Endothelial cell (in vitro differentiated cells): Measurements from ENCODE around the gene C12orf54. TPM values are rescaled to one million over a fixed set of nuclear protein-coding genes. Genes with fewer than 3 reads are reported as not detected.

Experiments used
- DNase-seq: peaks from one replicate; pipeline ENCODE4 v3.0.0; 2021; ENCODE audit warnings: low spot score
- H3K27ac Mint-ChIP-seq: one replicate; pipeline ENCODE4 v1.8.0; 2021; ENCODE audit warnings: mixed read lengths, inconsistent platforms; ENCODE audit not compliant: unreplicated experiment
- H3K27me3 Mint-ChIP-seq: one replicate; pipeline ENCODE4 v1.8.0; 2021; ENCODE audit warnings: mild to moderate bottlenecking, moderate library complexity, mixed read lengths, inconsistent platforms; ENCODE audit not compliant: unreplicated experiment
- H3K36me3 Mint-ChIP-seq: one replicate; pipeline ENCODE4 v1.8.0; 2021; ENCODE audit warnings: mild to moderate bottlenecking, low read depth, mixed read lengths, inconsistent platforms; ENCODE audit not compliant: unreplicated experiment
- H3K4me1 Mint-ChIP-seq: one replicate; pipeline ENCODE4 v1.8.0; 2021; ENCODE audit warnings: mild to moderate bottlenecking, mixed read lengths, inconsistent platforms; ENCODE audit not compliant: unreplicated experiment
- H3K4me3 Mint-ChIP-seq: one replicate; pipeline ENCODE4 v1.8.0; 2021; ENCODE audit warnings: mild to moderate bottlenecking, mixed read lengths, inconsistent platforms; ENCODE audit not compliant: unreplicated experiment
- H3K9me3 Mint-ChIP-seq: one replicate; pipeline ENCODE4 v1.8.0; 2021; ENCODE audit warnings: mixed read lengths, inconsistent platforms; ENCODE audit not compliant: unreplicated experiment
- total RNA-seq: library from RNA; stranded (reverse); fragmentation: NEBNext Ultra II Directional; extraction: Animal tissue kit (Norgen Biotek cat#: 25700); gene quantifications from one replicate; pipeline ENCODE4 v1.2.1, GENCODE V29; 2021; ENCODE audit not compliant: unreplicated experiment
- TF ChIP-seq, protein P1 (sequence below): fragments of 200-600 bp; sonication (generic); IDR thresholded peaks from one replicate; pipeline ENCODE4 v1.5.0; 2021; ENCODE audit warnings: antibody characterized with exemption; ENCODE audit not compliant: unreplicated experiment

Gene C12orf54
- total RNA-seq, 1 donor from 2014 or later: not detected

DNA sequence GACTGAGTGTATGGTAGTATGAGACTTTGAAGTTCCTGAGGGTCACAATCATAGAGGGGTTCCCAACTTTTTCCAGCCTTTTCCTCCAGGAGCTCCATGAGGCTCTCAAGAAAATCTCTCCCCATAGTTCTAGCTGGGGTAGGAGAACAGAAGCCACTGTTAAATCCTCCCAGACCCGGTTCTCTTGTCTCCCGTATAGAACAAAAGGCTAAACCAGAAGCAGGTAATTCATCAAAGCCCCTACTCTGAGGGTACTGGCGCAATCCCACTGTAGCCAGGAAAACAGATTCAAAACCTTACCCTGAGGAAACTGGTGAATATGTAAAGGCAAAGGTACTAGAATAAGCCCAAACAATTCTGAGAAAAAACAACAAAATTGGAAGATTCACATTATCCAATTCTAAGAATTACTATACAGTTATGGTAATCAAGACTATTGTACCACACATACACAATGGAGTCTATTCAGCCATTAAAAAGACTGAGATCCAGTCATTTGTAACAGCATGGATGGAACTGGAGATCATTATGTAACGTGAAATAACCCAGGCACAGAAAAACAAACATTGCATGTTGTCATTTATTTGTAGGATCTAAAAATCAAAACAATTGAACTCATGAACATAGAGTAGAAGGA is 63.7 kb downstream of the C12orf54 start:
- TF ChIP-seq, protein P1, sequence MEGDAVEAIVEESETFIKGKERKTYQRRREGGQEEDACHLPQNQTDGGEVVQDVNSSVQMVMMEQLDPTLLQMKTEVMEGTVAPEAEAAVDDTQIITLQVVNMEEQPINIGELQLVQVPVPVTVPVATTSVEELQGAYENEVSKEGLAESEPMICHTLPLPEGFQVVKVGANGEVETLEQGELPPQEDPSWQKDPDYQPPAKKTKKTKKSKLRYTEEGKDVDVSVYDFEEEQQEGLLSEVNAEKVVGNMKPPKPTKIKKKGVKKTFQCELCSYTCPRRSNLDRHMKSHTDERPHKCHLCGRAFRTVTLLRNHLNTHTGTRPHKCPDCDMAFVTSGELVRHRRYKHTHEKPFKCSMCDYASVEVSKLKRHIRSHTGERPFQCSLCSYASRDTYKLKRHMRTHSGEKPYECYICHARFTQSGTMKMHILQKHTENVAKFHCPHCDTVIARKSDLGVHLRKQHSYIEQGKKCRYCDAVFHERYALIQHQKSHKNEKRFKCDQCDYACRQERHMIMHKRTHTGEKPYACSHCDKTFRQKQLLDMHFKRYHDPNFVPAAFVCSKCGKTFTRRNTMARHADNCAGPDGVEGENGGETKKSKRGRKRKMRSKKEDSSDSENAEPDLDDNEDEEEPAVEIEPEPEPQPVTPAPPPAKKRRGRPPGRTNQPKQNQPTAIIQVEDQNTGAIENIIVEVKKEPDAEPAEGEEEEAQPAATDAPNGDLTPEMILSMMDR: no peak
- Mint-ChIP-seq H3K36me3 (no peaks in the 10 kb centered on the region), H3K27me3 (peaks cover 4% of the 10 kb centered on the region), H3K4me1 (no peaks in the 10 kb centered on the region), H3K4me3 (no peak overlapping the region), H3K9me3 (no peaks in the 10 kb centered on the region), H3K27ac (no peak overlapping the region)
- DNase-seq: no peak

Other genes with a start within 250 kb of the C12orf54 start
- gene ZNF641, start 131.6 kb upstream of the C12orf54 start, total RNA-seq: 35.3 TPM
- not detected for gene ANP32D, start 9.9 kb upstream of the C12orf54 start, total RNA-seq
- not detected for gene OR8S1, start 43.1 kb downstream of the C12orf54 start, total RNA-seq
- not detected for gene LALBA, start 87.5 kb downstream of the C12orf54 start, total RNA-seq
- 37.5 TPM for gene KANSL2, start 199.7 kb downstream of the C12orf54 start, total RNA-seq
- gene CCNT1, start 234.2 kb downstream of the C12orf54 start, total RNA-seq: 46.1 TPM